CD1c-positive myeloid dendritic cell (primary cell): ENCODE results near the gene HIVEP1.

Source experiments
- DNase-seq: peaks from one replicate; pipeline ENCODE4 v3.0.0-alpha.2; 2016; ENCODE audit errors: extremely low spot score

Gene HIVEP1

DNA sequence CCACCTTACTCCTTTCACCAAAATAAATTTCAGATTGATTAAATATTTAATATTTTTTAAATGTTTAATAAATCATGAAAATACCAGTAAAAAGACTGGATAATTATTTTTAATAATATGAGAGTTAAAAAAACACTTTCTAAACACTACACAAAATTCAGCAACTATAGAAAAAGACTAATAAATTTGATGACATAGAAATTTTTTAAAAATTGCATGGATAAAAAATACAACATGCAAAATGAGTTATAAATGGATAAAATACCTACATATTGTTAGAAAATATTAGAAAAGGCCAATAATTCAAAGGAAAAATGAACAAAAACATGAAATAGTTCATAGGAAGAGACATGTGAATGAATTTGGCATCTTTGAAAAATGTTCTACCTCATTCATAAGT, 177.0 kb downstream of the HIVEP1 start:
- no peak for DNase-seq

GRCh38 chr6:12189661-12190060, 177.5 kb downstream of the HIVEP1 start:
- DNase-seq = no peak

GRCh38 chr6:12190252-12190651, 178.1 kb downstream of the HIVEP1 start:
- no peak for DNase-seq

DNA sequence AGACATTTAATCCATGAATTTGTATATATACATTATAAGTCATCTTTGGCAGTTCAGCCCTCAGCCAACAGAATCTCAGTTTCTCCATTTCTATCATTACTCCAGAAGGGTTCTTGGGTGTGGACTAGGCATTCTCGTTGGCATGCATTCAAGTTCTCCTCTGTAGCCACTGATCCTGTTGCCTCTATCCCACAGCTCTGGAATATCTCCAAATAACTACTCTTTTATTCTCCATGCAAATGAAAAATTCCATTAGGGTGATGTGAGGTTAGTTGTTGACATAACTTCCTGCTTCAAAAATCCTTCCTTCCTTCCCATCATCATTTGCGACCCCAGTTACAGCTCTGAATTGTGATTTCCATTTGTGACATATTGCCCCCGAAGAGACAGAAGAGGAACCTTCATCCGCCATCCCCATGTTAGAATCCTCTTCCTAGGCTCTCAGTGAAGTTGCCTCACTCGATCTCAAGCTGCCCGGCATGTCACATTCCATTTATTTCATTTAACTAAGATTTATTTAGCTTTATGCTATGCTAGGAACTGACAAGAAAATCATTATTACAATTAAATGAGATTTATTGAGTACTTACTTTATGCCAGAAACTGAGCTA, 184.3 kb downstream of the HIVEP1 start:
- no peak for DNase-seq

DNA sequence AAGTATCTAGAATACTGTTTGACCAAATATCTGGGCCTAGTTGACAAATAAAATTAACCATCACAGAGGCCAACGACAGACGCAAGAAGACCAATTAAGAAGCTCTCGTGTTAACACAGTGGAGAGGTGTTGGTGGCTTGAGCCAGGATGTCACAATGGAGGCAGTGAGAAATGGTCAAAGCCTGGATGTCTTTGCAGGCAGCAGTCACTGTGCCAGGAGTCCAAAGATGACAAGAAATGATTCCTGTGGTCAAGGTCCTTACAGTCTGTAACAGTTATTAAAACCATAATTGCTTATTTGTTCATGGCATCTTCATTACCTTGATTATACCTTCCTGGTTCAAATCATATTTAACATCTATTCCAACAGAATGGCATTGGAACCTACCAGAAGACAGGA, 186.7 kb downstream of the HIVEP1 start:
- DNase-seq = no peak

GRCh38 chr6:12200015-12200564, 188.0 kb downstream of the HIVEP1 start:
- DNase-seq = peak; percentile 70

DNA sequence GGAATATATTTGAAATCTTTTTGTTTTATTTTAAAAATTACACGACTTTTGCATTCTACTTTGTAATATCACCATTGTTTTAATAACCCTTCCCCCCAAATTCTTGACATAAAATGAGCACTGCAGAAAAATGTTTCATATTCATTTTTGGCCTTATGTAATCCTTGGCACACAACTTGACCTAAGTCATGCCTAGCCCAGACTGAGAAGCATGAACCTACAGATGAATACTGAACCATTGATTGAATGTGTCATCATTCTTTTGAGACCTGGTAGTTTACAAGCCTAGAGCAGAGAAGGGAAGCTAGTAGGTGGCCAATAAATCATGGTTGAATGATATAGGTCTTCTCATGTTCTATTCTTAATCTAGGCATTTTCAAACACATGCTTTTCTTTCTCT, 188.6 kb downstream of the HIVEP1 start:
- DNase-seq = no peak

DNA sequence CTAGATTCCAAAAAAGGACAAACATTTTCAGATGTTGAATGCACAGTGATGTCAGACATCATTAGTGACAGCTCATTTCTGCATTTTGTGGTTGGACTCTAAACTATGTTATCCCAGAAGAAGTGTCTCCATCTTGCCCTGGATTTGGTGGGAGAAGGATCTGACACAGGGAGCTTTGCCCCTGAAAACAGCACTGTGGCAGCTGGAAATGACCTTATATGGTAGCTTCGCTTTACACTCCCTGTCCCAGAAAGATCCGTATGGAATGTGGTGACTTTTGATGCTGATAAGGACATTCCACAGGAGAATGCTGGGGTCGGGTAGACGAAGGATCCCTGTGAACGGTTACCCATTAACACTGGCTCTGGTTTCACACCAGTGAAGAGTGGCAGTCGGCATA, 190.9 kb downstream of the HIVEP1 start:
- DNase-seq = no peak

- DNase-seq = peak; percentile 96
Measured at GRCh38 chr6:12208190-12208589, 196.1 kb downstream of the HIVEP1 start.

GRCh38 chr6:12208673-12209072, 196.6 kb downstream of the HIVEP1 start:
- DNase-seq = no peak
